RWPE1 (cell line): ENCODE measurements around the gene ZNF541.

Source experiments
- CTCF ChIA-PET: fragments of 350-600 bp; sonication (Branson Sonifier 250); formaldehyde crosslinking; extraction: SDS; loops from one replicate; lab custom pipeline; 2021; lab: Yijun Ruan, JAX
- POLR2A ChIA-PET: fragments of 400-600 bp; formaldehyde crosslinking; extraction: SDS; loops from one replicate; lab custom pipeline; 2020; ENCODE audit warnings: antibody characterized with exemption; ENCODE audit not compliant: low non-redundant PET; lab: Yijun Ruan, JAX
- DNase-seq: peaks from one replicate; pipeline ENCODE4 v3.0.0; 2012; ENCODE audit warnings: low spot score
- H3K27ac ChIP-seq: fragments of 450-650 bp; 2 replicates; pipeline ENCODE4 v1.5.1; 2017
- TF ChIP-seq, protein P1 (sequence below): fragments of 450-650 bp; conservative IDR thresholded peaks from 2 replicates; pipeline ENCODE4 v1.5.1; 2017; ENCODE audit warnings: low read depth, mild to moderate bottlenecking

ZNF541 gene

DNA sequence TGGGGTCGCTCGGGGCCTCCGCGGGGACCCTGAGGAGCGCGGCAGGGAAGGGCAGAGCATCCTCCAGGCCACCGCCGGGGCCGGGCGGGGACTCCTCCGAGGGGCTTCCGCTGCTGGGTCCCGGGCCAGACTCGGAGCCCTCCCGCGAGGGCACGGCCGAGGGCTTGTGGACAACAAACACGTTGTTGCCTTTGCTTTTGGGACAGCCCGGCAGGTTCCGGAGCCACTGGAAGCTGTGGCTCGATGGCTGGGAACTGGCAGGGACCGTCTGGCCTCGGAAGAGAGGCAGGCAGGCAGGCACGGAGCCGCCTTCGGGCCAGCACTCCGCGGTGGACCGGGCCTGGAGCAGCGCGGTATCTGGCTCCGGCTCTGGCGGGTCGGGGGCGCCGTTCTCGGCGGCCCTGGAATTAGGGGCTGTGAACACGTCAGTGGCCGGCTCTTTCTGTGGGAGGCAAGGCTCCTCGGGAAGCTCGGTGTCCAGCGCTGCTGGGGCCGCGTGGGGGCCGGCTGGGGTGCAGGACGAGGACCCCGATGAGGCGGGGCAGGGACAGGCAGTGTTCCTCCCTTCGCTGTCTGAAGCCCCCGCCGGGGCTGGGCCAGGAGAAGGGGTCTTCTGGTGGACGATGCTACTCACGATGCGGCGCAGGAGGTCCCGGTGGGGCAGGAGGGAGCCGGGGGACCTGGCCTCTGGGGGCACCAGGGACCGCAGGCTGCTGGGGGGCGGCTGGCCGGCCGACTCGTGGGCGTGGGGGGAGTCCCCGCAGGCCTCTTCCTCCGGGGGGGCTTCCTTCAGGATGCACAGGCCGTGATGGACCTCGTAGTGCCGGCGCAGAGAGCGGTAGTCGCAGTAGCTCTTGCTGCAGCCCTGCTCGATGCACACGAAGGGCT, 27.6 kb downstream of the ZNF541 start:
- ChIA-PET CTCF (interaction anchor here (0.6 to 1.4 kb wide), 3 partner anchors 11 to 36 kb away, joined by 3 to 4 read pairs (median 4); no protein-coding TSS in a partner anchor), POLR2A (no interaction called here)
- H3K27ac ChIP-seq, result no peak overlapping the region
- DNase-seq, result no peak
- TF ChIP-seq, protein P1, sequence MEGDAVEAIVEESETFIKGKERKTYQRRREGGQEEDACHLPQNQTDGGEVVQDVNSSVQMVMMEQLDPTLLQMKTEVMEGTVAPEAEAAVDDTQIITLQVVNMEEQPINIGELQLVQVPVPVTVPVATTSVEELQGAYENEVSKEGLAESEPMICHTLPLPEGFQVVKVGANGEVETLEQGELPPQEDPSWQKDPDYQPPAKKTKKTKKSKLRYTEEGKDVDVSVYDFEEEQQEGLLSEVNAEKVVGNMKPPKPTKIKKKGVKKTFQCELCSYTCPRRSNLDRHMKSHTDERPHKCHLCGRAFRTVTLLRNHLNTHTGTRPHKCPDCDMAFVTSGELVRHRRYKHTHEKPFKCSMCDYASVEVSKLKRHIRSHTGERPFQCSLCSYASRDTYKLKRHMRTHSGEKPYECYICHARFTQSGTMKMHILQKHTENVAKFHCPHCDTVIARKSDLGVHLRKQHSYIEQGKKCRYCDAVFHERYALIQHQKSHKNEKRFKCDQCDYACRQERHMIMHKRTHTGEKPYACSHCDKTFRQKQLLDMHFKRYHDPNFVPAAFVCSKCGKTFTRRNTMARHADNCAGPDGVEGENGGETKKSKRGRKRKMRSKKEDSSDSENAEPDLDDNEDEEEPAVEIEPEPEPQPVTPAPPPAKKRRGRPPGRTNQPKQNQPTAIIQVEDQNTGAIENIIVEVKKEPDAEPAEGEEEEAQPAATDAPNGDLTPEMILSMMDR, result no peak

DNA sequence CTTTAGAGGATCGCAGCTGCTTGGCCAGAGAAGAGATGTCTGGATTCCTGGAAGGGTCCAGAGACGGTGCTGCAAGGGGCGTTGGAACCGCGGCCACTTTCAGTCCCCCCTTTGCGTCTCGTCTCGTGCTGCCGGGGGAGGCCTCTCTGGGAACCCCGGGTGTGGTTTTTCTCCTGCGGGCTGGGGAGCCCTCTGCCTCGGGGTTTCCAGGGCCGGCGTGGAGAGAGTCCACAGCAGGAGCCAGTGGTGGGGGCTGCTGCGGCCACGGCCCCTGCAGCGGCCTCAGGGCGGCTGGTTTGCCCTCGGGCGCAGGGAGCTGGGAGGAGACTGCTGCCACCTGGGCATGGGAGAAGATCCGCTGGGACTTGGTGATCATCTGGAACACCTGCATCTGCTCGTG, 28.5 kb downstream of the ZNF541 start:
- DNase-seq, result no peak
- ChIA-PET CTCF (interaction anchor here (0.6 kb wide), 1 partner anchor 29 kb away, joined by 4 read pairs; no protein-coding TSS in a partner anchor), POLR2A (no interaction called here)
- TF ChIP-seq, protein P1, result no peak
- H3K27ac ChIP-seq, result no peak overlapping the region

GRCh38 chr19:47544075-47544474, 28.9 kb downstream of the ZNF541 start:
- CTCF ChIA-PET, result no interaction called here
- no peak overlapping the region for H3K27ac ChIP-seq
- DNase-seq, result no peak
- POLR2A ChIA-PET, result no interaction called here
- TF ChIP-seq, protein P1, result no peak

- H3K27ac ChIP-seq, result no peak overlapping the region
- POLR2A ChIA-PET, result no interaction called here
- TF ChIP-seq, protein P1, result no peak
- DNase-seq, result no peak
- CTCF ChIA-PET, result no interaction called here
Measured at GRCh38 chr19:47542030-47542475, 30.9 kb downstream of the ZNF541 start.

GRCh38 chr19:47541518-47541917, 31.4 kb downstream of the ZNF541 start:
- ChIA-PET POLR2A (no interaction called here), CTCF (no interaction called here)
- TF ChIP-seq, protein P1, result no peak
- no peak overlapping the region for H3K27ac ChIP-seq
- no peak for DNase-seq

DNA sequence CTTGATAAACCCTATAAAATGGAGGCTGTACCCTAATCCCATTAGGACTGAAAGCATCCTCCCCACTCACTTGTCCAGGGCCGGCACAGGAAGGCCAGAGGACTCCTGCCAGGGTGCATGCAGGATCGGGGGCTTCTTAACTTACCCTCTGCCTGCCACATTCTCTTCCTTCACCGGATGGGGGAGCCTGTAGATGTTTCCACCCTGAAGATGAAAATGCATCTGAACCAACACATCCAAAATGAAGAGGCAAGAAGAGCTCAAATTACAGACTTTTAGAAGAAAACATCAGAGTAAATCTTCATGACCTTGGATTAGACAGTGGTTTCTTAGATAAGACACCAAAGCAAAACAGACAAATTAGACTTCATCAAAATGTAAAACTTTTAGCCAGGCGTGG, 32.2 kb downstream of the ZNF541 start:
- no peak for DNase-seq
- H3K27ac ChIP-seq, result no peak overlapping the region
- TF ChIP-seq, protein P1, result 0 out of 2 replicates have a peak, but pooled peaks have one; percentile 9
- ChIA-PET CTCF (no interaction called here), POLR2A (no interaction called here)
